Measurements from ENCODE around the gene WDR47. TPM values are rescaled to one million over a fixed set of nuclear protein-coding genes. Genes with fewer than 3 reads are reported as not detected.

The WDR47 gene
- total RNA-seq: 8.5 and 9.8 TPM in 2 replicates

- intact Hi-C loops (cut with micrococcal nuclease): loop anchor here (1.0 to 5.0 kb wide), 8 partner anchors 33 to 295 kb away; partner anchors contain the start of genes CLCC1, GPSM2, STXBP3 and TMEM167B
Measured at GRCh38 chr1:109041621-109042468, at the start of gene WDR47. WDR47 (minus strand) TSS chr1:109042102; CDS start chr1:109023512, 18,590 bp downstream.

- intact Hi-C loops (cut with micrococcal nuclease): loop anchor here (2.0 to 10.0 kb wide), 2 partner anchors 344 to 394 kb away; partner anchors contain the start of genes ATXN7L2 and STXBP3
Measured at GRCh38 chr1:109091078-109091838, 49.4 kb upstream of the WDR47 start.

DNA sequence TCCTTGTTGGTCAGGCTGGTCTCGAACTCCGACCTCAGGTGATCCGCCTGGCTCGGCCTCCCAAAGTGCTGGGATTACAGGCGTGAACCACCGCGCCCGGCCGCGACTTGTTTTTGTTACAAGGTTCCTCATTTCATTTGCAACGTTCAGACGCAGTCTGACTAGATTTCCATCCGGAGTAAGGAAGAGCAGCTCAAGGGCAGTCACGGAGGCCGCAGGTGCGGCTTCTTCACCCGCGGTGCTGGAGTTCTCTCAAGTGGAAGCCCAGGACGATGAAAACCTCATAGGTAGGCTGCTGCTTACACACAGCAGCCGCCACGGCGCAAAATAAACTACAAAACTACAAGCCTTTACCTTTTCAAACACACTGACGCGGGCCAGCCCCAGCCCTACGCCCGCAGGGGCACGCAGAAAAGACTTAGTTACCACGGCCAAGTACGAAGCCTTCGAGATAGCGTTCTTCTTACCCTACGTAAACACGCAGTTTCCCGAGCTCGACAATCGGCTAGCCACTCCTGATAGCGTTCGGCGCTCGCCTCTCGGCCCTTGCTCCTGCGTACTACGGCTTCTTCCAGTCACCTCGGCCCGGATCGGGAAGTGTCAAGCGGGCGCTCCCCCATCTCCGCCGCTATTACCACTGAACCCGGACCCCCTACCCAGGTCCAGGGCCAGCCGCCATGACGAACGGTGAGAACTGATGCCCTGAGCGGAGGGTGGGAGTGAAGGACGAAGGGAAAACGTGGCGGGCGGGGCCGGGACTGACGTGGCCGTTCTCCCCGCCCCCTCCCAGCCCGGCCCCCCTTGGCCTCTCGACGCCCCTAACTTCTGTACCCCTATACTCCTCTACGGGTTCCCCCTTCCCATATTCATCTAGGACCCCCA lies 48.5 kb upstream of the WDR47 start, which contains the start of gene TMEM167B:
TMEM167B (plus strand) TSS at position 569 of the 882 bp plus-strand sequence; CDS start at position 678, 109 bp downstream.
- intact Hi-C loops (cut with micrococcal nuclease): loop anchor here (1.0 to 10.0 kb wide), 6 partner anchors 10 to 394 kb away; partner anchors contain the start of genes ATXN7L2, STXBP3 and WDR47

DNA sequence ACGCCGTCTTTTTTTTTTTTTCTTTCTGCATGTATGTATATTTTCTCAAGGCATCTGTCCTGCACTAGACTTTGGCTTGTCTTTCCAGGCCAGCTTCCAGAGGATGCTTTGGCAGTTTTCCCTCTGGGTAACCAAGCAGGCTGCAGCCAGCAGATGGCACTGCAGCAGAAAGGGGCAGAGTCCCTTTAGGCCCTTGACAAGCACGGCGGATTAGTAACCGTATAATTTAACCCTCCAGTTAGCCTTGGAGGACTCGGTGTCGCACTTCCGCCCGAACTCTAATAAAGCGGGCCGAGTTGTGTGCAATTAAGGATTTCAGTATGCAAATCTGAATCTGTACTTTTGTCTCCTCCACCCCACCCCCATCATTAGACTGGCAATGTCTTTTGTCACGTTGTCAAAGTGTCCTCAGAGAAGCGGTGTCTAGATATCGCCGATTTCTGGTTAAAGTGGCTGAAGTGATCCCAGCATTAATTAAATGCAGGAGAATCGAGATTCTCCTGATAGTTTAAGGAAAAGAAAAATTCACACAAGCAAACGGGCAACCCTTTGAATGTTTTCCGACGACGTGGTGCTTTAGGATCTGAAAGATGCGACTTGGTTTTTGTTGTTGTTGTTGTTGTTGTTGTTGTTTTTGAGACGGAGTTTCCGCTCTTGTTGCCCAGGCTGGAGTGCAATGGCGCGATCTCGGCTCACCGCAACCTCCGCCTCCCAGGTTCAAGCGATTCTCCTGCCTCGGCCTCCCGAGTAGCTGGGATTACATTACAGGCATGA lies 47.5 kb upstream of the WDR47 start:
- intact Hi-C loops (cut with micrococcal nuclease): loop anchor here (1.0 to 10.0 kb wide), 6 partner anchors 11 to 395 kb away; partner anchors contain the start of genes ATXN7L2, STXBP3 and WDR47

DNA sequence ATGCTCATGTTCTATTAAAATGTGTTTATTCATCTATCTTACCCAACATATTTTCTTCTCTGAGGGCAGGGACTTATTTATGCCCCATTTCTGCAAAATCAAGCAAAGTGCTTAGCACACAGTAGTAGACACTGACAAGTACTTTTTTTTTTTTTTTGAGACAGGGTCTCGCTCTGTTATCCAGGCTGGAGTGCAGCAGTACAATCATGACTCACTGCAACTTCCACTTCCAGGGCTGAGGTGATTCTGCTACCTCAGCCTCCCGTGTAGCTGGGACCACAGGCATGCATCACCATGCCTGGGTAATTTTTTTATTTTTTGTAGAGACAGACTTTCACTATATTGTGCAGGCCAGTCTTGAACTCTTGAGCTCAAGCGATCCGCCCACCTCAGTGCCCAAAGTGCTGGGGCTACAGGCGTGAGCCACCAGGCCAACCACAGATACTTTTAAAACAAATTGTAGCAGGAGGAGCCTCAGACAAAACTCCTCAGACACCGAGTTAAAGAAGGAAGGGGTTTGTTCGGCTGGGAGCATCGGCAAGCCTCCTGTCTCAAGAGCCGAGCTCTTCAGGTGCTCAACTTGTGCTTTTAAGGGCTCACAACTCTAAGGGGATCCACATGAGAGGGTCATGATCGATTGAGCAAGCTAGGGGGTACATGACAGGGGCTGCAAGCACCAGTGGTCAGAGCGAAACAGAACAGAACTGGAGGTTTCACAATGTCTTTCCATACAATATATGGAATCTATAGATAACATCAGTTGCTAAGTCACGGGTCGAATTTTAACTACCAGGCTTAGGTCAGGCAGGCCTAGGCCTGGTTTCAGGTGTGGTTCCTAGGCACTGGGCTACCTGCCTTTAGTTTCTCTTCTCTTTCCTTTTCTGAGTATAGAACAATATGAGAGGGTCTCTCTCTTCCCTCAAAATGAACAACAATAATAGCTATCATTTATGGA lies 42.9 kb upstream of the WDR47 start:
- intact Hi-C loops (cut with micrococcal nuclease): no loop called here

DNA sequence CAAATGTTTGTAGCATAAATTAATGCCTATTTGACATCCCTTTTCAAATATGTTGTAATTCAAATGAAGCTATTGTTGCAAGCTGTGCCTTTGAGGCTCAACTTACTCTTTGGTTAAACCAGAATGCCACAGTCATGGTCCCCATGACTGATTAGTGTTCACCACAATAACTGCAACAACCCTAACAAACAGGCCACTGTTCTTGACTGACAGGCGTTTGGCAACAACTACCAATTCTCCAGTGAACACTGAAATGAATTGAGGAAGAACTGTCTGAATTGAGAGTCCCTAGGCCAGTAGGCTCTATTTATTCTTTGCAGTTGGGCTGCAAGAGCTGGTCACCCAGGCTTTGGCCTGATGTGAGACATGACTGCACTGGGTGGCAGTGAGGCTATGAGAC lies 42.0 kb upstream of the WDR47 start:
- intact Hi-C loops (cut with micrococcal nuclease): no loop called here

GRCh38 chr1:109083501-109083900 lies 41.6 kb upstream of the WDR47 start:
- intact Hi-C loops (cut with micrococcal nuclease): no loop called here

GRCh38 chr1:109080441-109081082 lies 38.7 kb upstream of the WDR47 start:
- intact Hi-C loops (cut with micrococcal nuclease): no loop called here

DNA sequence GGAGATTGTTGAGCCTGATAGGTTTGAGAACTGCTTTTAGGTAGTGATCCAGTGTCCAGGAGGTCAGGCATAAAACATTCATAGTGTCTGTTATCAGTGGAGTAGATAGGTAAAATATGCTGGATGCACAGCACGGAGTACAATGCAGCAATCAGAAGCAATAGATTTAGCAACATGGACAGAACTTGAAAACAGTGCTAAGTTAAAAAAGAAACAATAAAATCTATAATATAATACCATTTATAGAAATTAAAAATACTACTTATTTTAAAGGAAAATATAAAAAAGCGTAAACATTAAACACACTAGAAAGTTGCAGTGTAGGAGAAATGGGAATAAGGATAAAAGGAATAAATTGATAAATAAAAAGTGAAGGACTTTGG lies 37.3 kb upstream of the WDR47 start:
- intact Hi-C loops (cut with micrococcal nuclease): no loop called here

- intact Hi-C loops (cut with micrococcal nuclease): no loop called here
Measured at GRCh38 chr1:109078317-109078716, 36.4 kb upstream of the WDR47 start.

DNA sequence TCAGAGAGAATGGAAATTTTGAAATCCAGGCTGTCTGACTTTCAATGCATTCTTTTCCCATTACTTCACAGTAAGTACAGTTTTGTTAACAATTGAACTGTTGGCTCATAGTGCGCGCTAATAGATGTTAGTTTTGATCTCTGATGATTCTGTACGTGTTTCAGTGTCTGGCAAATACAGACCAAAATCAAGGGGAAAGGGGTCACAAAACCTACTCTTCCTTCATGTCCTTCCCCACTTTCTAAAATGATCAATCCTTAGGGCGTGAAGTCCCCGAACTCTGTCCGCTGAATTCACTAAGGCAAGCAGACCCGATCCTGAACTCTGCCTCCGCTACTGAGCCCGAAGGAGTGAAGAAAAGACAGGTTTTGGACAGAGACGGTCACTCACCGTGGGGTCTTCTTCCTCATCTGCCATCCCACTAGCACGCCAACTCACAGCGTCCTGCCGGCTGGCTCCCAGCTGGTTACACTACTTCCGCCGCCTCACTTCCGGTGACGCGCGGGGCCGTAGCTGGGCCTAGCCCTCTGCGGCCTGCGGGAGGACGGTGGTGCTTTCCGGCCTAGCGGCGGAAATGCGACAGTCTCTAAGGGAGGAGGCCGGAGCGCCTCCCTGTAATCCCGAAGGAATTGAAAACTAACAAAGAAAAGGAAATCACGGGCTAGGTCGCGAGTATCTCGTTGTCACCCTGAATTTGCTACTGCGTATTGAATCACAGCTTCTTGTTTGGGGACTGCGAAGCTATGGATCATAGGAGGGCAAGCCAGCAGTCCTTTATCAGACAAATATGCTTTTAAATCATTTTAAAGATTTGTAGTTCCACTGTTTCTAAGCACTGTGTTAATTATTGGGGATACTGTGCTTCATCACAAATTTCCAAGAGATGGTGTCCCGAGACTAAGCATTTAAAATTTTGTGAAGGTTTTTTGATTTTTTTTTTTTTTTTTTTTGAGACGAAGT lies 33.9 kb upstream of the WDR47 start, which contains the start of gene TAF13:
TAF13 (minus strand) TSS at position 473 of the 960 bp plus-strand sequence; CDS start at position 417, 56 bp downstream.
- intact Hi-C loops (cut with micrococcal nuclease): loop anchor here (1.0 kb wide), 3 partner anchors 14 to 35 kb away; partner anchors contain the start of gene TMEM167B

GRCh38 chr1:109069294-109069693 lies 27.4 kb upstream of the WDR47 start:
- intact Hi-C loops (cut with micrococcal nuclease): no loop called here

DNA sequence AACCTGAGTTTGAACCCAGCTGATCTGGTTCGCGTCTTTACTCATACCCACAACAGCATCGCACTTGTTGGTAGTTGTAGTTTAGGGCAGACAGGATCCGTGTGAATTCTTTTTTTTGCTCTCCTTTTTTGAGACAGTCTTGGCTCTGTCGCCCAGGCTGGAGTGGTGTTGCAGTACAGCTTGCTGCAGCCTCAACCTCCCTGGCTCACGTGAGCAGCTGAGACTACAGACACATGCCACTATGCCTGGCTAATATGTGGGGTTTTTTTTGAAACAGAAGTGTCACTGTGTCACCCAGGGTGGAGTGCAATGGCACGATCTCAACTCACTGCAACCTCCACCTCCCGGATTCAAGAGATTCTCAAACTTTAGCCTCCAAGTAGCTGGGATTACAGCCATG lies 26.0 kb upstream of the WDR47 start:
- intact Hi-C loops (cut with micrococcal nuclease): no loop called here

- intact Hi-C loops (cut with micrococcal nuclease): no loop called here
Measured at GRCh38 chr1:109065137-109065536, 23.2 kb upstream of the WDR47 start.

GRCh38 chr1:109061183-109061582 lies 19.3 kb upstream of the WDR47 start:
- intact Hi-C loops (cut with micrococcal nuclease): no loop called here

GRCh38 chr1:109060707-109061106 lies 18.8 kb upstream of the WDR47 start:
- intact Hi-C loops (cut with micrococcal nuclease): no loop called here

- intact Hi-C loops (cut with micrococcal nuclease): no loop called here
Measured at GRCh38 chr1:109059026-109059425, 17.1 kb upstream of the WDR47 start.

Measured in T-helper 2 cell treated with Interferon-gamma antibody and Interleukin-4, amounts not matched to agents 100 ng/mL and 5 ng/mL, for 36 hours (primary cell).